Mucosa of rectum (tissue), 2 donors: ENCODE data around the gene TGM1.
"Not testable (repeated sequence)": the region's sequence is repeated elsewhere in the genome, so short reads cannot be mapped to it uniquely, and the experiment has no call there.

ENCODE experiments used
- H3K27ac ChIP-seq, 2 donors: one replicate each; pipeline ENCODE4 v1.7.0; 2013; ENCODE audit warnings: inconsistent platforms in 2 of 2, low read depth in 2 of 2, low read length in 2 of 2
- H3K27me3 ChIP-seq, 2 donors: one replicate each; pipeline ENCODE4 v1.7.0; 2013; ENCODE audit warnings: low read length in 2 of 2; ENCODE audit not compliant: control insufficient read depth in 2 of 2, insufficient read depth in 2 of 2
- H3K36me3 ChIP-seq, 2 donors: one replicate each; pipeline ENCODE4 v1.7.0; 2013; ENCODE audit warnings: low read length in 2 of 2; ENCODE audit not compliant: control insufficient read depth in 2 of 2, insufficient read depth in 2 of 2
- H3K4me1 ChIP-seq, 2 donors: one replicate each; pipeline ENCODE4 v1.7.0; 2013; ENCODE audit warnings: low read length in 2 of 2, mild to moderate bottlenecking in 1 of 2; ENCODE audit not compliant: control insufficient read depth in 2 of 2, insufficient read depth in 2 of 2
- H3K4me3 ChIP-seq, 2 donors: one replicate each; pipeline ENCODE4 v1.7.0; 2013; ENCODE audit warnings: low read length in 2 of 2
- H3K9ac ChIP-seq, 2 donors: one replicate each; pipeline ENCODE4 v1.7.0; 2013; ENCODE audit warnings: low read length in 2 of 2, low read depth in 1 of 2, mild to moderate bottlenecking in 1 of 2
- H3K9me3 ChIP-seq, 2 donors: one replicate each; pipeline ENCODE4 v1.7.0; 2013; ENCODE audit warnings: low read length in 2 of 2; ENCODE audit not compliant: control insufficient read depth in 2 of 2
- donor health status: healthy.
- donor health status: Normal muscosa, but diverticular disease.

The TGM1 gene

DNA sequence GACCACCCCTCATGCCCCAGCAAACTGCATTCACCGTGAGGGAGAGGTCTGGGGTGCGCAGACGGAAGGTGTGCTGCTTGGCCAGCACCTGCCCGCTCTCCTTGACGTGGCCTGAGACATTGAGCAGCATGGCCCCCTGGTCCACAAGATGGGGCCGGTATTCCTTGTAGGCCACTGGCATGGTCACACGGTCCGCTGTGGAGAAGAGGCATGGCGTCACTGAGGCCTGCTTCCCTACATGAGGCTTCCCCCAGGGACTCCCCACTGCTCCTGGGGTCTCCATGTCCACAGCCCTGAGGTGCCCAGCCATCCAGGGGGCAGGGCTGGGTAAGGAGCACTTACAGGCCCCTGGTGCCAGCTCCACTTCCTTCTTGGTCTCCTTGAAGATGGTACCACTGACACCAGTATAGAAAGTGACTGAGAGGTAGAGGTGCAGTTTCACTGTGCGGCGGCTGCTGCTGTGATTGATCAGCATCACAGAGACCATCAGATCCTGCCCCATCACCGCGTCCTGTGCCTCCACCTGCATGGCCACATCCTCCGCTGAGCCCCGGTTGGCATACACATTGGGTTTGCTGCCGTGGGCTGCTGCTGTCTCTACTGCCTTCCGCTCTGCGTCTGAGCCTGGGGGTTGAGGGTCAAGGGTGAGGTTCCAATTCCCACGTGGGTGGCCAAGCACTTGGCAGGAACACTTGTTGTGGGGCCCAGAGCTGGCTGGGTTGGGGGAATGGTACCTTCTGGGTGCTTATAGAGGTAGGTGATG, 8.2 kb downstream of the TGM1 start:
- H3K9ac ChIP-seq: no peak overlapping the region
- peaks cover 0 to 5% of the 10 kb centered on the region in 2 donors for H3K36me3 ChIP-seq
- H3K27ac ChIP-seq: no peak overlapping the region
- no peak overlapping the region for H3K4me3 ChIP-seq
- no peaks in the 10 kb centered on the region for H3K4me1 ChIP-seq
- no peaks in the 10 kb centered on the region for H3K9me3 ChIP-seq
- H3K27me3 ChIP-seq: no peaks in the 10 kb centered on the region

DNA sequence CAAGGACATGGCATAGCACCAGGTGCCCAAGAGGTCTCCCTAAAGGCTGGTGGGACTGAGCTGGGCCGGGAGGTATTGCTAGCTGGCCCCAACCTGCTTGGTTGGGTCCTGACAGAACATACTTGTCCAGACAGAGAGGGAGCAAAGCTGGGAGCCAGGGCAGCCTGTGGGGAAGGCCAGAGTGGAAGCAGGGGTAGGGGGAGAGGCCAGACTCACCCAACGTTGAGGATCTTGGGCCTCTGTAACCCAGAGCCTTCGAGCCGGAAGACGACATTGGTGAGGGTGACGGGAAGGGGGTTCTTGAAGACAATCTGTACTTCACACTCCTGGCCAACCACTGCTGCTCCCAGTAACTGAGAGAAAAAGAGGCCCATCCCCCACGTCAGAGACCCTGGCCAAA, 9.0 kb downstream of the TGM1 start:
- H3K9ac ChIP-seq: no peak overlapping the region
- no peaks in the 10 kb centered on the region for H3K27me3 ChIP-seq
- peaks cover 0 to 5% of the 10 kb centered on the region in 2 donors for H3K36me3 ChIP-seq
- H3K9me3 ChIP-seq: no peaks in the 10 kb centered on the region
- H3K27ac ChIP-seq: no peak overlapping the region
- H3K4me3 ChIP-seq: no peak overlapping the region
- H3K4me1 ChIP-seq: no peaks in the 10 kb centered on the region

- H3K27ac ChIP-seq: no peak overlapping the region
- peaks cover 4 to 5% of the 10 kb centered on the region in 2 donors for H3K36me3 ChIP-seq
Measured at GRCh38 chr14:24252289-24253124, 10.5 kb downstream of the TGM1 start.

GRCh38 chr14:24251880-24252288, 11.1 kb downstream of the TGM1 start:
- Histone ChIP-seq H3K27me3 (no peaks in the 10 kb centered on the region), H3K27ac (no peak overlapping the region), H3K36me3 (peaks cover 4 to 5% of the 10 kb centered on the region in 2 donors), H3K9ac (no peak overlapping the region), H3K9me3 (no peaks in the 10 kb centered on the region), H3K4me1 (no peaks in the 10 kb centered on the region), H3K4me3 (no peak overlapping the region)

More at GRCh38 chr14:24252289-24253124, 10.5 kb downstream of the TGM1 start:
- no peaks in the 10 kb centered on the region for H3K4me1 ChIP-seq
- H3K4me3 ChIP-seq: no peak overlapping the region
- no peaks in the 10 kb centered on the region for H3K9me3 ChIP-seq
- H3K9ac ChIP-seq: no peak overlapping the region
- H3K27me3 ChIP-seq: no peaks in the 10 kb centered on the region

DNA sequence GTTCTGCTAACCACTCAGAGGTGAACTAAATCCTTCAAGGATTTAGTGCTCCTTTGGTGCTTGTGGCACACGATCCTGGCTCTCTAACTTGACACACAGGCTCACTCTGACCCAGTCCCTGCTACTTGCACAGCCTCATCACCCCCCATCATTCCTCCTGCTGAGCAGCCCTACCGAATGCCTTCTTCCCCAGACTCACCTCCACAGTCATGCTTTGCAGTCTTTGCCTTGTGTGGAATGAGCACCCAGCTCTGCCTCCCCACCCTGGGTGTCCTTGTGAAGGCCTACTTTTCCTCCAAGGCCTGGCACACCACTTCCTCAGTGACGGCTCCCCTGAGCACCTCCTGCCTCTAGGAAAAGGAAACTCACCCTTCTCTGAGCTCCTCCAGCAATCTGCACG, 12.6 kb downstream of the TGM1 start:
- Histone ChIP-seq H3K9me3 (no peaks in the 10 kb centered on the region), H3K4me1 (peaks cover 0 to 3% of the 10 kb centered on the region in 2 donors), H3K36me3 (peaks cover 4 to 5% of the 10 kb centered on the region in 2 donors), H3K4me3 (no peak overlapping the region), H3K9ac (no peak overlapping the region), H3K27ac (no peak overlapping the region), H3K27me3 (no peaks in the 10 kb centered on the region)

DNA sequence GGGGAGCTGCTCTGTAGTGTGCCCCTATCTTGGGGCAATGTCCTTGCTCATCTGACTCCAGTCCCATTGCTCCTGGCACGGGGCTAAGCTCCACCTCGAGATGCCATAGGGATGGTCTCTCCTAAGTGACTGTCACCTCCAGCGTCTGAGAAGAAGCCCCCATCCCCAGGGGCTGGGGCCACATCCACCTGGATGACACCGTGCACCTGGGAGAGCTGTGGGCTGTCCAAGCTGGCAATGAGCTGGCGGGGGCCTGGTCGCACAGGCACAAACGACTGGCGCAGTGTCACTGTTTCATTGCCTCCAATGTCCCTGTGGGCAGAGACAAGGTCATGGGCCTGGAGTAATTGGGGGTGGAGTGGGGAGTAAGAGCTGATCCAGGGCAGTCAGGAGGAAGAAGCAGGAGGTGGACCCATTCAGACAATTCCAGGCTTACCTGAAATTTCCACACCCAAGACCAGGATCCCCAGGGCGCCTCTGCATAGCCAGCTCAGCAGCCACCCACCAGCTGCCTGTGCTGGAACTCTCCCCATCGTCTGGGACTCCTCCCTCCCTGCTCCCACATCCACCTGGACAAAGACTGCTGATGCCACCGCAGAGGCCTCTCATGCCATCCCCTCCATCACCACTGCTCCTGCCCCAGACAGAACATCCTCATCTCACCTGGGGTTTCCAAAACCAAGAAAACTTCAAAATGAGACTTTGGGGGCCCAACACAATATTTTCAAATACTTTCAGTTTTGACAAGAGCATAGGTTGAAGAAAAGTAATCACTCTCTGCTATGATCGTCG, 13.6 kb downstream of the TGM1 start:
- Histone ChIP-seq H3K4me3 (no peak overlapping the region), H3K27ac (no peak overlapping the region), H3K9ac (no peak overlapping the region), H3K9me3 (no peaks in the 10 kb centered on the region), H3K36me3 (peaks cover 4 to 5% of the 10 kb centered on the region in 2 donors), H3K4me1 (peaks cover 0 to 3% of the 10 kb centered on the region in 2 donors), H3K27me3 (no peaks in the 10 kb centered on the region)

DNA sequence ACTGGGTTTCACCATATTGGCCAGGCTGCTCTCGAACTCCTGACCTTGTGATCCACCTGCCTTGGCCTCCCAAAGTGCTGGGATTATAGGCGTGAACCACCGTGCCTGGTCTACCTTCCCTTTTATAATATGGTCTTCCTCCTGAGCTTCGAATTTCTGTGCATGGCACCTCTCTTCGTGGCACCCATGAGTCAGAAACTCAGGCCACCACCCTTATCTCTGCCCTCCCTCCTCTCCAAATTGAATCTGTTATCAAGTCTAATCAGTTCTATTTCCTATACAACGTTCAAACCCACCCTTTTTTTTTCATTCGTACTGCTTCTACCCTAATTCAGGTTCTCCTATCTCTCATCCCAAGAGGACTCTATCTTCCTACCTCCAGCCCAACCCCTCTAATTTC, 15.6 kb downstream of the TGM1 start:
- Histone ChIP-seq H3K9ac (no peak overlapping the region), H3K27me3 (no peaks in the 10 kb centered on the region), H3K9me3 (no peaks in the 10 kb centered on the region), H3K27ac (no peak overlapping the region), H3K4me3 (no peak overlapping the region), H3K4me1 (peaks cover 8 to 9% of the 10 kb centered on the region in 2 donors), H3K36me3 (peaks cover 0 to 4% of the 10 kb centered on the region in 2 donors)

GRCh38 chr14:24246765-24247212, 16.2 kb downstream of the TGM1 start:
- no peaks in the 10 kb centered on the region for H3K27me3 ChIP-seq
- H3K9ac ChIP-seq: peak overlapping the region in 1 of 2 donors; percentile 56
- H3K4me1 ChIP-seq: peaks cover 10% of the 10 kb centered on the region in 2 donors
- no peaks in the 10 kb centered on the region for H3K9me3 ChIP-seq
- no peak overlapping the region for H3K4me3 ChIP-seq
- H3K36me3 ChIP-seq: peaks cover 0 to 4% of the 10 kb centered on the region in 2 donors
- no peak overlapping the region for H3K27ac ChIP-seq

DNA sequence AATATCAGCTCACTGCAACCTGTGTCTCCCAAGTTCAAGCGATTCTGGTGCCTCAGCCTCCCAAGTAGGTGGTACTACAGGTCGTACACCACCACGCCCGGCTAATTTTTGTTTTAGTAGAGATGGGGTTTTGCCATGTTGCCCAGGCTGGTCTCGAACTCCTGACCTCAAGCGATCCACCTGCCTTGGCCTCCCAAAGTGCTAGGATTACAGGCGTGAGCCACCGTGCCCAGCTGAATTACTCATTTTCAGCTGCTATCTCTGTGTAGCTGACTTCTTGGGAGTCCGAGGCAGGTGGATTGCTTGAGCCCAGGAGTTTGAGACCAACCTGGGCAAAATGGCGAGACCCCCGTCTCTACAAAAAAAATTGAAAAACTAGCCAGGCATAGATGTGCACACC, 17.6 kb downstream of the TGM1 start:
- not testable (repeated sequence) for H3K4me3 ChIP-seq, H3K9me3 ChIP-seq, H3K9ac ChIP-seq, H3K27ac ChIP-seq, H3K27me3 ChIP-seq
- Histone ChIP-seq H3K4me1 (peaks cover 21 to 23% of the 10 kb centered on the region in 2 donors), H3K36me3 (peaks cover 8 to 12% of the 10 kb centered on the region in 2 donors)
